PC-9 (cell line): Measurements from ENCODE around the gene TTC38.

Source experiments
- CTCF ChIP-seq: fragments of 200-600 bp; sonication (generic); conservative IDR thresholded peaks from 2 replicates; pipeline ENCODE4 v1.6.1; 2017; ENCODE audit warnings: mixed run types, antibody characterized with exemption, mild to moderate bottlenecking, moderate library complexity
- EZH2 ChIP-seq: fragments of 200-600 bp; sonication (generic); IDR thresholded peaks from 2 replicates; pipeline ENCODE4 v1.8.0; 2017; ENCODE audit warnings: antibody characterized with exemption, low read depth

DNA sequence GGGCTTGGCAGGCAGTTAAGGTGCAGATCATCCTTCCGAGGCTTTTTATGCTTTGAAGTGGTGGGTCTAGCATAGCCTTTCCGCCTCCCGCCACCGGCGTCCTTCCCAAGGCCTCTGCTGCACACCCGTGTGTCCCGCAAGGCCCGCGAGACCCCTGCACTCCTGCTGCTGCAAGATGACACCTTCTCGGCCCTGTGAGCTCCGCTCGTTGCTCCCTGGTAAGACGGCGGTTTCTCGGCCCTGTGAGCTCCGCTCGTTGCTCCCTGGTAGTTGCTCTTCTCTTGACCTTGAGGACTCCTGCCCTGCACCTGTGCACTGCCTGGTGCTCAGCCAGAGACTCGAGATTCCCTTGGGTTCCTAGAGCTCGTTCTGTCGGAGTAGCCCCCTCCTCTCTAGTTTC lies 49.8 kb downstream of the TTC38 start:
- TF ChIP-seq CTCF: no peak
- TF ChIP-seq EZH2: no peak
